EL (cell line): ENCODE data around the gene C2orf66.

ENCODE experiments used
- DNase-seq: peaks from one replicate; pipeline ENCODE4 v3.0.0-alpha.2; 2016

Gene C2orf66

GRCh38 chr2:196758474-196759377 lies 50.4 kb downstream of the C2orf66 start:
- DNase-seq, result peak; percentile 31
